ENCODE data around the gene GALNT16.

DNA sequence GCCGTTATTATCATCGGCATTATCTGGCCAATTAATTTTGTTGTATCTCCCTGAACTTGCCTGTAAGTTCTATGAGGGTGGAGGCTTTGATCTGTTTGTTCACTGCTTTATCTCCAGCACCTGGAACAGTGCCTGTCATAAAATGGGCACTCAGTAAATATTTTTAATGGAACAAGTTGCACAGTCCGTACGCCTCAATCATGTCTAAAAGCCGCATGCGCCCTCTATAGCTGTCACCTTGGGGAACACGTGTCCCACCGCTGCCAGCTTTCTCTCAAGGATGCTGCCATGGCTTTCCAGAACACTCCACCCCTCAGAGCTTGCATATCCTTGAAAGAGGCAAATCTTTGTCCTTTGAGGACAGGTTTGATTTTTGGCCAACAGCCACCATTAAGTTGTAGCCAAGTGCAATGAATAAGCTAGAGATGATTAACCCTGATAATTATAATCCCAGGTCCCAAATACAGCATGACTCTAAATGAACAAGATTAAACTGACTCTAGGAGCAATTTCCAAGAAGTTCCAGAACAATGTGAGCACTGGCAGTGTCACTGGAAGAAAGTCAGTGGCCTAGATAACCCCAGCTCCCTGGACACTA lies 83.1 kb downstream of the GALNT16 start:
- TF ChIP-seq, protein P1, sequence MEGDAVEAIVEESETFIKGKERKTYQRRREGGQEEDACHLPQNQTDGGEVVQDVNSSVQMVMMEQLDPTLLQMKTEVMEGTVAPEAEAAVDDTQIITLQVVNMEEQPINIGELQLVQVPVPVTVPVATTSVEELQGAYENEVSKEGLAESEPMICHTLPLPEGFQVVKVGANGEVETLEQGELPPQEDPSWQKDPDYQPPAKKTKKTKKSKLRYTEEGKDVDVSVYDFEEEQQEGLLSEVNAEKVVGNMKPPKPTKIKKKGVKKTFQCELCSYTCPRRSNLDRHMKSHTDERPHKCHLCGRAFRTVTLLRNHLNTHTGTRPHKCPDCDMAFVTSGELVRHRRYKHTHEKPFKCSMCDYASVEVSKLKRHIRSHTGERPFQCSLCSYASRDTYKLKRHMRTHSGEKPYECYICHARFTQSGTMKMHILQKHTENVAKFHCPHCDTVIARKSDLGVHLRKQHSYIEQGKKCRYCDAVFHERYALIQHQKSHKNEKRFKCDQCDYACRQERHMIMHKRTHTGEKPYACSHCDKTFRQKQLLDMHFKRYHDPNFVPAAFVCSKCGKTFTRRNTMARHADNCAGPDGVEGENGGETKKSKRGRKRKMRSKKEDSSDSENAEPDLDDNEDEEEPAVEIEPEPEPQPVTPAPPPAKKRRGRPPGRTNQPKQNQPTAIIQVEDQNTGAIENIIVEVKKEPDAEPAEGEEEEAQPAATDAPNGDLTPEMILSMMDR (IDR thresholded peaks at IDR 0.05; ENCODE audit: low read length), result no peak
- TF ChIP-seq EZH2 (optimal IDR thresholded peaks at IDR 0.05; ENCODE audit: low read depth, low read length), result no peak

All from MM.1S (cell line).